ENCODE data around the gene GGT7.
"Not testable (repeated sequence)": the region's sequence is repeated elsewhere in the genome, so short reads cannot be mapped to it uniquely, and the experiment has no call there.

Gene GGT7

GRCh38 chr20:34883809-34884208 is 11.2 kb upstream of the GGT7 start:
- DNase-seq (ENCODE audit: low spot score) (no peak), FAIRE-seq (no peak)

DNA sequence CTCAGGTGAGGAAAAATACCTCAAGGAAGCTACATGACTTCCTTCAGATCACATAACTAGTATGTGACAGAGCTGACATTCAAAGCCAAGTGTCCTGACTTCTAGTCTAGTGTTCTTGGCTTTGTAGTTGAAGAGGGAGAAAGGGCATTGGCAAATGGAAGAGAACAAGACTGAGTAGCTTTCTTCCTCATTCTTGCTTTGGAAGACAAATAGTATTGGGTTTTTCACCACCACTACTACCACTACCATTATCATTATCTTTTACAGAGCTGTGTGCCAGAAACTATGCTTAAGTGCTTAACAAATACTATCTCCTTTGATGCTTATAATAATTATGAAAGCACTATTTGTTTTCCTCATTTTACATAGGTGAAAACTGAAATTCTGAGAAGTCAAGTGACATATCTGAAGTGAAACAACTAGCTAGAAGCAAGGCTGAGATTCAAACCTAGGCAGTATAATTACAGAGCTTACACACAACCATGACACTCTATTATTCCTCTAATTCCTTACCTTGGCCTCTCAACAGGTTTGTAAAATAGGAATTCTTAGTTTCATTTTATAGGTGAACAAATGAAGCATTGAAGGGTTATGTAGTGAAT is 10.5 kb upstream of the GGT7 start:
- DNase-seq (ENCODE audit: low spot score) (no peak), FAIRE-seq (no peak)

GRCh38 chr20:34881689-34882088 is 9.0 kb upstream of the GGT7 start:
- FAIRE-seq = no peak
- no peak for DNase-seq (ENCODE audit: low spot score)

- not testable (repeated sequence) for DNase-seq (ENCODE audit: low spot score); FAIRE-seq
These were observed 8.3 kb upstream of the GGT7 start for GRCh38 chr20:34880971-34881370.

DNA sequence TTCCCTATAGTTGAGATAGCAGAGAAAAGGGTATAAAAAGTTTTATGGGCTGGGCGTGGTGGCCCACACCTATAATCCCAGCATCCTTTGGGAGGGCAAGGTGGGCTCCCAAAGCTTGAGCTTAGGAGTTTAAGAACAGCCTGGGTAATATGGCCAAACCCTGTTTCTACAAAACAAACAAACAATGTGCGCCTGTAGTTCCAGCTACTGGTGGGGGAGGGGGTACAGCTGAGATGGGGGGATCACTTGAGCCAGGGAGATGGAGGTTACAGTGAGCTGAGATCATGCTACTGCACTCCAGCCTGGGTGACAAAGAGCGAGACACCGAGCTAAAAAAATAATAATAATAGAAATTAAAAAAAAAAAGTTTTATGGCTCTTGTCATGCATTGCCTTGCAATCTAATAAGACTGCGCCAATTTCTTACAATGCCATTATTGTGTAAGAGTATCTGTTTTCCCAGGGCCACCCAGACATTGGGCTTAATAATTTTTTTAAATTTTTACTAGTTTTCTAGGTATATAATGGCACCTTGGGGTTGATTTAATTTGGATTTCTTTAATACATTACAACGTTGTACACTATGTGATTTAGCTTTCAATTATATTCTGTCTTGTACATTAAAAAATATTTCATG is 7.7 kb upstream of the GGT7 start:
- FAIRE-seq (no peak), DNase-seq (ENCODE audit: low spot score) (no peak)

- peak; percentile 77 for FAIRE-seq
- peak; percentile 96 for DNase-seq (ENCODE audit: low spot score)
These were observed 4.0 kb upstream of the GGT7 start, which contains the start of gene ACSS2 for GRCh38 chr20:34876406-34877282. Gene ACSS2 (plus strand): TSS chr20:34876612. CDS start chr20:34876646, 34 bp downstream.

GRCh38 chr20:34875642-34876405 is 3.2 kb upstream of the GGT7 start:
- FAIRE-seq (no peak), DNase-seq (ENCODE audit: low spot score) (no peak)

GRCh38 chr20:34874094-34874654 is 1.5 kb upstream of the GGT7 start:
- peak; percentile 53 for FAIRE-seq
- peak; percentile 79 for DNase-seq (ENCODE audit: low spot score)

DNA sequence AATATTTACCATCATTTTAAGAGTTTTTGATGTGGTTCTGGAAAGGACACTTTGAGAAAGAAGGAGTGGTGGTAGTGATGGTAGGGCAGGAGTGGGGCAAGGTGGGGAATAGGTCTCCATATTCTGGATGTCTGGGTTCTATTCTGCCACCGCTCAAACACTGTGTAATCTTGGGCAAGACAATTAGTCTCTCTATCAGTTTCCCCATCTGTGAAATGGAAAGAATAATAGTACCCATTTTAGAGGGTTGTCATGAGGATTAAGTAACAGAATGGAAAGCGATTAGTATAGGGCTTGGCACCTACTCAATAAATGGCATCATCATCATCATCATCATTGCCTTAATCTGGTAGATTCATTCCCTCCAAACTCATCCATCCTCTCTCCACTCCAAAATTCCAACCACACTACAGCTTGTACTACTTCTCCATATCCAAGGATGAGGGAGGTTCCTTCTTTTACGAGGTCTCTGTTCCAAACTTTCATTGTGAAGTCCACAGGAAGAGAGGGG is 982 bp upstream of the GGT7 start:
- FAIRE-seq (no peak), DNase-seq (ENCODE audit: low spot score) (no peak)

DNA sequence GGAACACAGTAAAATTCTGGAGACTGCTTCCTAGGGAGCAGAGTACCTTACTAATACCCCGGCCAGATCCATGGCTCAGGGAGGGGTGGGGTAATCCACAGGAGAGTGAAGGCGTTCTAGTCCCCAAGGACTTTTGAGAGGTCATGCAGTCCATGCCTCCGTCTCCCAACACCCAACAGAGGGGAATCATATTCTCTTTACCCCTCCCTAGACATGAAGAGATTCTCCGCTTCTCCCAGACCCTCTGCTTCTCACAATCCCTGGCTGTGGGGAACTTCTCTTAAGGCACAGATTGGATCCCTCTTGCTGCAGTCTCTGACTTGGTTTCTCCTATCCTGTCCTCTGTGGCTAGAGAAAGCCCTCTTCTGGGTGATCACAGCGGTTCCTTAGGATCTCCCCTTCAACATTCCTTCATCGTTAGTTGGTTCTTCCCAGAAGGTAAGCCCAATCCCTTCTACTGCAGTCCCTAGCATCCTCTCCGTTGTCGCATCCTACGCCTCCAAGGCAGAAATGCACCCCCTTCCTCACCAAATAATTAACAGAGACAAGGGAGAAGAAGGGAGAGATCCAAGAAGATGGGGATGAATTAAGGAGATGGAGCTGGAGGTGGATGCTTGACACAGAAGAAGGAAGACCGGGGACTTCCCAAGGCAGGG is 562 bp downstream of the GGT7 start:
- no peak for FAIRE-seq
- DNase-seq (ENCODE audit: low spot score) = no peak

GRCh38 chr20:34871320-34871926 is 1.2 kb downstream of the GGT7 start:
- FAIRE-seq (no peak), DNase-seq (ENCODE audit: low spot score) (no peak)

- DNase-seq (ENCODE audit: low spot score) (no peak), FAIRE-seq (no peak)
These were observed 8.4 kb downstream of the GGT7 start for GRCh38 chr20:34864216-34864615.

- no peak for FAIRE-seq
These were observed 9.2 kb downstream of the GGT7 start for GRCh38 chr20:34863421-34863965.

DNA sequence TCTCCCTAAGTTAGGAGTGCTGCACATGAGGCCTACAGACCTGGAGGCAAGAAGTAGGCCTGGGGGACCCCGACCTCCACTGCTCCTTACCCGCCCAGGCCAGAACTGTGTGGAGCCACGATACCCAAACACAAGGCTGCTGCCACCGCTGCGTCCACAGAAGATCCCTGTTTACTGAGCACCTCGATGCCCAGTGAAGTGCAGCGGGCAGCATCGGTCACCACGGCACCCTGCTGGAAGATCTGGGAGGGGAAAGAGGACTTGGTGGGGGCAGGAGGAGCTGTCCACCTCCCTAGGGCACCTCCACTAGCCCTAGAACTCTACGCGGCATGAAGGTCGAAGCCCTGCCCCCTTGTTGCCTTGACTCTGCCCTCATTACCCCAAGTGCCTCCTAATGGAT is 9.9 kb downstream of the GGT7 start:
- no peak for FAIRE-seq

More at GRCh38 chr20:34863421-34863965, 9.2 kb downstream of the GGT7 start:
- no peak for DNase-seq (ENCODE audit: low spot score)

DNA sequence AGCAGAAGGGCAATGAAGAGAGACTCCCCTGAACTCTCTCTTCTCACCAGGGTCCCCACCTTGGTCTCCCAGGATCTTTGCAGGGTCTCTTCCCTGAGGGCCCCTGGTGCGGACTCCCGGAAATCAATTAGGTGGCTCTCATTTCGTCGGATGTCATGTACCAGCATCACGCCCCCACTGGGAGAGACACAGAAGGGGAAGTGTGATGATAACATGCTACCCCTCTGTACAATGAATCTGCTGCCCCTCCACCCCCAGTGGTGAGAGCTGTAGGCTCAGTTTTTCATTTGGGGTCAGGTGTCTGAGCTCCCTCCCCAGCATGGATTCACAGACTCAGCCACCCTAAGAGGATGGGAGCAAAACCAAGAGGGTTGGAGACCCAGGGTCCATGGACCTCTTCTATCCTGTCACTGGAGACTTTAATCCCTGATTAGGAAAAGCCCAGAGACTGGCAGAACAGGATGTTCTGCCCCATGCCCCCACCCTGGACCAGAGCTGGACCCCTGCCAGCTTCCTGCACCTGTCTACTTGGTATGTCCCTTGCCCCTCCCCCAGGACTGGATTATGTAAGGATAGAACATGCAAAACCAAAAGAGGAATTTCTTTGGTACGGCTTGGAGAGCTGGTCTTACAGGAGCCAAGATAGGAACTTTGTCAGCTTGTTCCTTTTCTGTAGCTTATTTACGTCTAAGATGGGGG is 11.1 kb downstream of the GGT7 start:
- no peak for FAIRE-seq
- no peak for DNase-seq (ENCODE audit: low spot score)

More for the DNA sequence above, 9.9 kb downstream of the GGT7 start:
- DNase-seq (ENCODE audit: low spot score) = no peak

- no peak for FAIRE-seq
- no peak for DNase-seq (ENCODE audit: low spot score)
These were observed 12.7 kb downstream of the GGT7 start for GRCh38 chr20:34859826-34860545.

GRCh38 chr20:34859367-34859766 is 13.3 kb downstream of the GGT7 start:
- DNase-seq (ENCODE audit: low spot score) = no peak
- no peak for FAIRE-seq

DNA sequence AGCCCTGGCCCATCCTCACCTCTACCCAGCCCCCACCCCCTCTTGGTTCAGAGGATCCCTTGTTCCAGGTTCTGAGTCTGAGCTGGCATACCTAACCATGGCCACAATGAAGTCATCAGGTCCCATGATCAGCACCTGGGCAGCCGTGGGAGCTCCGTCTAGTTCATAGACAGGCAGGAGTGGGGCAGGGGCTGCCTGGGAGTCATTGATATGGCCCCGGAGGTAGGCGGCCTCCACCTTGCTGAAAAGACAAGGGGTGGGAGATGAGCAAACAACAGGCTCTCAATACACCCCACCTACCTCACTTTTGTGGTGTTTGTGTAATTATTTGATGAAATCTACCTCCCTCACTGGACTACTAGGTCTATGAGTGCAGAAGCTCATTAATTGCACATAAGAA is 20.4 kb downstream of the GGT7 start:
- DNase-seq (ENCODE audit: low spot score) = no peak

More for the DNA sequence above, 20.4 kb downstream of the GGT7 start:
- no peak for FAIRE-seq

Measured in RCC 7860 (cell line).